Heart left ventricle (tissue), 13 donors: ENCODE measurements around the gene CD81.

Experiments
- CTCF ChIP-seq, 12 donors: fragments of 200-600 bp; sonication (generic) in 4 of 12; IDR thresholded peaks; one replicate each; pipeline versions ENCODE4 v1.5.0 to v1.8.0; 2018 to 2022; ENCODE audit warnings: antibody characterized with exemption in 12 of 12, mild to moderate bottlenecking in 5 of 12
- POLR2A ChIP-seq, 2 donors: fragments of 450-650 bp; IDR thresholded peaks; one replicate each; pipeline ENCODE4 v1.6.1; 2017; ENCODE audit warnings: antibody characterized with exemption in 2 of 2, mild to moderate bottlenecking in 2 of 2, moderate library complexity in 2 of 2
- donor health status: ischemic (EF 13 %, LVEDD 7.1; RV severe dilation, severe dysfunction).
- donor health status: DM: no; HTN: yes; CAD: no.
- donor health status: DM: no; HTN: no; CAD: no.
- donor health status: ischemic (EF 25% LVEDD 6.9; RV normal size, moderate dysfunction).
- donor health status: ischemic (EF 25% LVEDD 5.7; RV mildly dilated, moderate dysfunction).
- donor health status: ischemic (EF 35%, LVEDD 5.7; RV mildly dilated, moderate dysfunction).
- donor health status: nonischemic (EF 11% LVEDD 7.7; RV severe dilation, severe dysfunction).
- donor health status: DM: yes; HTN: yes; CAD: no.
- donor health status: PGD.
- donor health status: ischemic (EF 29% LVEDD 5.4; RV normal size, mild dysfunction).
- donor health status: nonischemic (EF 23%, LVEDD 6.1; RV moderate dilation, normal function).

DNA sequence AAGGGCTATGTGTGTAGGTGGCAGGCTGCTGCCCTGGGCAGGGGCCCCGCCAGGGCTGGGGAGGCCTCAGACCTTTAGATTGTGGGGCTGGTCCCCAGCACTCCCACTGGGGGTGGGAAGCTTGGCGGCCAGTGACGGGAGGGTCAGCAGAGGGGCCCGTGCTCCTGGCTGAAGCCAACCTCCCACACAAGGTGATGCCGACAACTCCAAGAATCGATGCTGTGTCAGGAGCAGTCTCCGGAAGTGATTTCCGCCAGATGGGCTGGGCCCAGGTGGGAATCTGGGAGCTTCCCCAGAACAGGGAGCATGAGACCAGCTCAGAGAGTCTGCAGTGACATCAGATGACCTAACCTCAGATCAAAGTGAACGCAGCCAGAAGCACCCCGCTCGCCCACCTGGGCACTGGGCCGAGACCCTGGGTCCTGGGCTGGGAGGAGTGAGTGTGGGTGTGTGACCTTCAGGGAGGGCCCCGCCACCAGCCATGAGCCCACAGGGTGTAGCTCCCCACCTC is 59.5 kb downstream of the CD81 start:
- TF ChIP-seq CTCF (IDR thresholded peaks at IDR 0.05): no peak
- TF ChIP-seq POLR2A (IDR thresholded peaks at IDR 0.05): no peak
